GM18519 (cell line): Measurements from ENCODE around the gene GLUD2.

Source experiments
- ATAC-seq: cut with Tn5 transposase; IDR thresholded peaks from one replicate; pipeline ENCODE4 v1.9.1; 2021; ENCODE audit warnings: mild to moderate bottlenecking, moderate library complexity; ENCODE audit not compliant: unreplicated experiment, low FRiP score

Gene GLUD2

GRCh38 chrX:121093011-121093410 is 45.6 kb downstream of the GLUD2 start:
- no peak for ATAC-seq
